Measurements from ENCODE around the gene MED10.
A peak's percentile ranks its signal among the peaks of the same experiment; 100 is the strongest.

The MED10 gene

DNA sequence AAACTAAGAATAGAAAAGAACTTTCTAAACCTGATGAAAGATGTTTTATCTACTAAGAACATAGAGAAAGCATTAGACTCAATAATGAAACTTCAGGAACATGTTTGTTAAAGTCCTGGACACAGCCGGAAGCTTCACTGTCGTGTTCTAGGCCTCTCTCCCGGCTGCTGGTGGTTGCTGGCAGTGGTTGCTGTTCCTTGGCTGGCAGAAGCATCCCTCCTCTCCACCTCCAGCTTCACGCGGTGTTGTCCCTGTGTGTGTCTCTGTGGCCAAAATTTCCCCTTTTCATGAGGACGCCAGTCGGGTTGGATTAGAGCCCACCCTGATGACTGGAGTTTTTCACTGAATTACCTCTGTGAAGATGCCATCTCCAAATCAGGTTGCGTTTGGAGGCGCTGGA lies 6.5 kb upstream of the MED10 start:
- H3K27me3 ChIP-seq (ENCODE audit: insufficient read depth, low read length): no peaks in the 10 kb centered on the region
- no peak overlapping the region for H3K4me3 ChIP-seq (ENCODE audit: low read length)
- H3K27ac ChIP-seq (ENCODE audit: low read length): no peak overlapping the region
- no peaks in the 10 kb centered on the region for H3K36me3 ChIP-seq (ENCODE audit: insufficient read depth, low read depth, low read length)
- H3K4me1 ChIP-seq (ENCODE audit: insufficient read depth, low read length): no peaks in the 10 kb centered on the region
- H3K9me3 ChIP-seq (ENCODE audit: insufficient read depth, low read depth, low read length): no peaks in the 10 kb centered on the region
- H3K9ac ChIP-seq (ENCODE audit: low read depth, low read length): no peak overlapping the region

DNA sequence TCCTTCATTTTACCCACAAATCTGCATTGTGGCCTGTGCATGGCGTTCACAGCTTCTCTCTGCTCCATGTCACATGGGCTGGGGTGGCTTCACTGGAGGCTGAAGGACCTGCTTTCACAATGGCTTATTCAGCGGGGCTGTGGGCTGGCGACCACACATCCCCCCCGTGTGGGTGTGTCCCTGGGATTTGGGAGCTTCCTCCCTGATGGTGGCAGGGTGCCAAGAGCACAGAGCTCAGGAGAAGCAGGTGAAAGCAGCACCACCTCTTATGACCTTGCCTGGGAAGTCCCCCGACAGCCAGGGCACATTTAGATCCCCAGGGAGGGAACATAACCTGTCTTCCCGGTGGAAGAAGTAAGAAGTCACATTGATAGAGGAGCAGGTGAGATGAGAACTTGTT lies 5.0 kb upstream of the MED10 start:
- H3K4me1 ChIP-seq (ENCODE audit: insufficient read depth, low read length): peaks cover 3% of the 10 kb centered on the region; the same call in 1 of the 2 replicates
- H3K36me3 ChIP-seq (ENCODE audit: insufficient read depth, low read depth, low read length): no peaks in the 10 kb centered on the region
- no peaks in the 10 kb centered on the region for H3K27me3 ChIP-seq (ENCODE audit: insufficient read depth, low read length)
- no peak overlapping the region for H3K27ac ChIP-seq (ENCODE audit: low read length)
- no peaks in the 10 kb centered on the region for H3K9me3 ChIP-seq (ENCODE audit: insufficient read depth, low read depth, low read length)
- no peak overlapping the region for H3K9ac ChIP-seq (ENCODE audit: low read depth, low read length)
- H3K4me3 ChIP-seq (ENCODE audit: low read length): no peak overlapping the region

DNA sequence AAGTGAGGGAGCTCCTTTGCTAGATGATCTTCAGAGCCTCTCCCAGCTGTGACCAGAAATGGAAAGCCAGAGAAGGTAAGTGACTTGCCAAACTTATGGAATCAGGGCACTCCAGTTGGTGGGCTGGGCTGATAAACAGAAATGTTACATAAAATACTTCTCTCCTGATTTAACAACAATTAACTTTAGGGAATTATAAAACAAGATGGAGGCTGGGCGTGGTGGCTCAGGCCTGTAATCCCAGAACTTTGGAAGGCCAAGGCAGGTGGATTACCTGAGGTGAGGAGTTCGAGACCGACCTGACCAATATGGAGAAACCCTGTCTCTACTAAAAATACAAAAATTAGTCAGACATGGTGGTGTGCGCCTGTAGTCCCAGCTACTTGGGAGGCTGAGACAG lies 899 bp upstream of the MED10 start:
- H3K27ac ChIP-seq (ENCODE audit: low read length): no peak overlapping the region
- peak overlapping the region; percentile 68; the same call in 1 of the 2 replicates for H3K9ac ChIP-seq (ENCODE audit: low read depth, low read length)
- H3K4me3 ChIP-seq (ENCODE audit: low read length): peak overlapping the region; percentile 93
- no peaks in the 10 kb centered on the region for H3K9me3 ChIP-seq (ENCODE audit: insufficient read depth, low read depth, low read length)
- peaks cover 25% of the 10 kb centered on the region for H3K36me3 ChIP-seq (ENCODE audit: insufficient read depth, low read depth, low read length)
- H3K4me1 ChIP-seq (ENCODE audit: insufficient read depth, low read length): peaks cover 3% of the 10 kb centered on the region; the same call in 1 of the 2 replicates
- H3K27me3 ChIP-seq (ENCODE audit: insufficient read depth, low read length): no peaks in the 10 kb centered on the region

DNA sequence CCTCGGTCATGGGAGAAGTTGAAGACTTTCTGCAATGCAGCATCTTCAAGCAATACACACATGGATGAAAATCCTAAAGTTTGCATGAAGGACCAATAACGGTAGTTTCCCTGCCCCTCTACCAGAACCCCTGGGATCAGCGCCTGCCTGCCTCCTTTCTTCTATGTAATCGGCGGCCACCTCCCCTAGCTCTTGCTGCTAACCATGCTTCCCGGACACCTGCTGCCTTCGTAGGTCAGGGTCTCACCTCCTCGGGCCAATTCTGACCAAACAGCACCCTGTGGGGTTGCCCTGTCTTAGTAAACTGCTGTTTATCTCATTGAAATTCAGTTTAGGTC lies 388 bp upstream of the MED10 start:
- Histone ChIP-seq H3K4me3 (ENCODE audit: low read length) (peak overlapping the region; percentile 93), H3K9me3 (ENCODE audit: insufficient read depth, low read depth, low read length) (no peaks in the 10 kb centered on the region), H3K9ac (ENCODE audit: low read depth, low read length) (peak overlapping the region; percentile 68; the same call in 1 of the 2 replicates), H3K4me1 (ENCODE audit: insufficient read depth, low read length) (peaks cover 3% of the 10 kb centered on the region; the same call in 1 of the 2 replicates), H3K27me3 (ENCODE audit: insufficient read depth, low read length) (no peaks in the 10 kb centered on the region), H3K36me3 (ENCODE audit: insufficient read depth, low read depth, low read length) (peaks cover 30% of the 10 kb centered on the region), H3K27ac (ENCODE audit: low read length) (no peak overlapping the region)

DNA sequence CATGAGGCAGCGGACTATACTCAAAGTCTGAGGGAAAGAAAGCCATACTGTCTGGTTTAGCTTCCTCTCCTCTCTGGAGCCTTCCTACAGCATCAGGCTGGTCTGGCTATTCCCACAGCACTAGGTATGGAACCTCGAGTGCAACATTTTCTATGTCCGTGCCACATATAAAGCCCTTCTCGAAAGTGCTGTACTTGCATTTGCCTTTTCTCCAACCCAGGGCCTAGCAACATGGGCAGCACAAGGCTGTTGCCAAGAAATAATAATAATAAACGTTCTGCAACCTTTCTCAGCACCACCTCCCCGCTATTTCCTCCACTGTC lies 804 bp downstream of the MED10 start:
- Histone ChIP-seq H3K9ac (ENCODE audit: low read depth, low read length) (peak overlapping the region; percentile 85), H3K27ac (ENCODE audit: low read length) (no peak overlapping the region), H3K36me3 (ENCODE audit: insufficient read depth, low read depth, low read length) (peaks cover 42% of the 10 kb centered on the region), H3K9me3 (ENCODE audit: insufficient read depth, low read depth, low read length) (no peaks in the 10 kb centered on the region), H3K27me3 (ENCODE audit: insufficient read depth, low read length) (no peaks in the 10 kb centered on the region), H3K4me1 (ENCODE audit: insufficient read depth, low read length) (peaks cover 3% of the 10 kb centered on the region; the same call in 1 of the 2 replicates), H3K4me3 (ENCODE audit: low read length) (peak overlapping the region; percentile 93)

DNA sequence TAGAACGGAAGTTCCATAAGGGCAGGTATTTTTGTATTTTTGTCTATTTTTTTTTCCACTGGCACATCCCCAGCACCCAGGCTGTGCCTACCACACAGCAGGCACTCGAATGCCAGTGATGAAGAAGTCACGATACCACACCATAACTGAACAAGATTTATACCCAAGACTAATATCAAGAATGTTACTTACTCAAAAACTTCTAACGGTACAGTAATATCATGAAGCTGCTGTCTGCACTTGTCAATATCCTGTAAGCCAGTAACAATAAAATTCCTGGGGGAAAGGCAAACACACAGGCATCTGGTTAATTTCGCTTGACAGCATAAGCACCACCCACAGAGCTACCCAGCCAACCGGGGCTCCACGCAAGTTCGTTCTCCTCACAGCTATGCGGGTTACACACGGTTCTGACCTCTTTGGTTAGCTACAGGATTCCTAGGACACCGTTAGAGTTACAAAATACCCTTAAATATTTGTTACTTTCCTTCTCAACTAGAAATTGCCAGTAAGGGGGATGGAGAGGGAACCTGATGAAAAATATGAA lies 1.3 kb downstream of the MED10 start:
- Histone ChIP-seq H3K36me3 (ENCODE audit: insufficient read depth, low read depth, low read length) (peaks cover 47% of the 10 kb centered on the region), H3K9me3 (ENCODE audit: insufficient read depth, low read depth, low read length) (no peaks in the 10 kb centered on the region), H3K4me1 (ENCODE audit: insufficient read depth, low read length) (peaks cover 3% of the 10 kb centered on the region; the same call in 1 of the 2 replicates), H3K9ac (ENCODE audit: low read depth, low read length) (peak overlapping the region; percentile 85; the same call in 1 of the 2 replicates), H3K27me3 (ENCODE audit: insufficient read depth, low read length) (no peaks in the 10 kb centered on the region), H3K27ac (ENCODE audit: low read length) (no peak overlapping the region), H3K4me3 (ENCODE audit: low read length) (peak overlapping the region; percentile 93)

DNA sequence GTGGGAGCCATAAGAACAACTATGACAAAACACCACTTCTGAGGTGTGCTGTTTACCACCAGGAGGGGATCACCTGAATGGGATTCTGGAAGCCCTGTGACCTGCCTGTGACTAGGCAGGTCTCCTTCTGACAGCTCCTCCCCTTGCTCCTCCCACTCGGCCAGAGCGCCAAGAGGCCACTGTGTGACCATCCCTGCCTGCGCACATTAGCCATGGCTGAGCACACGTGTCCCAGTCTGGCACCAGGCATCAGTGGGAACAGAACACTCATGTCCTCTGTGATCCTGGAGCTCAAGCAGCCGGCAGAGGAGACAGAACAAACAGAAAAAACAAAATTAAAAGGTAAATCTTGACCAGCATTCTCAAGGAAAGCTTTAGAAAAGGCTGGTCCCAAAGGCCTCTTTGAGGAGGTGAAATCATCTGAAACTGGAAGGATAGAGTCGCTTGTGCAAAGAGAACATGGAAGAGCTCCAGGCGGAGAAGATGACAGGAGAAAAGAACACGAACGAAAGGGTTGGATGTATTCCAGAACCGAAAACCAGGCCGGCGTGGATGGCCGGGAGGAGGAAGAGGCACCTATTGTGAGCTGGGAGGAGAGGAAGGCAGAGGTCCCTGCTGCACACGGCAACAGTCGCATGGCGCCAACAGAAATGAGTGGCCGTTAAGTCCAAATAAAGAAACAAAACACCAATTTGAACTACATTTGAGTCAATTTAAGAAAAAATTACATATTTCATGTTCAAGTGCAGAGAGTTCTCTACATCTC lies 5.1 kb downstream of the MED10 start:
- H3K27ac ChIP-seq (ENCODE audit: low read length): no peak overlapping the region
- no peaks in the 10 kb centered on the region for H3K9me3 ChIP-seq (ENCODE audit: insufficient read depth, low read depth, low read length)
- H3K36me3 ChIP-seq (ENCODE audit: insufficient read depth, low read depth, low read length): peaks cover 71% of the 10 kb centered on the region
- H3K4me1 ChIP-seq (ENCODE audit: insufficient read depth, low read length): no peaks in the 10 kb centered on the region; the same call in 1 of the 2 replicates
- no peaks in the 10 kb centered on the region for H3K27me3 ChIP-seq (ENCODE audit: insufficient read depth, low read length)
- H3K4me3 ChIP-seq (ENCODE audit: low read length): no peak overlapping the region
- no peak overlapping the region for H3K9ac ChIP-seq (ENCODE audit: low read depth, low read length)

DNA sequence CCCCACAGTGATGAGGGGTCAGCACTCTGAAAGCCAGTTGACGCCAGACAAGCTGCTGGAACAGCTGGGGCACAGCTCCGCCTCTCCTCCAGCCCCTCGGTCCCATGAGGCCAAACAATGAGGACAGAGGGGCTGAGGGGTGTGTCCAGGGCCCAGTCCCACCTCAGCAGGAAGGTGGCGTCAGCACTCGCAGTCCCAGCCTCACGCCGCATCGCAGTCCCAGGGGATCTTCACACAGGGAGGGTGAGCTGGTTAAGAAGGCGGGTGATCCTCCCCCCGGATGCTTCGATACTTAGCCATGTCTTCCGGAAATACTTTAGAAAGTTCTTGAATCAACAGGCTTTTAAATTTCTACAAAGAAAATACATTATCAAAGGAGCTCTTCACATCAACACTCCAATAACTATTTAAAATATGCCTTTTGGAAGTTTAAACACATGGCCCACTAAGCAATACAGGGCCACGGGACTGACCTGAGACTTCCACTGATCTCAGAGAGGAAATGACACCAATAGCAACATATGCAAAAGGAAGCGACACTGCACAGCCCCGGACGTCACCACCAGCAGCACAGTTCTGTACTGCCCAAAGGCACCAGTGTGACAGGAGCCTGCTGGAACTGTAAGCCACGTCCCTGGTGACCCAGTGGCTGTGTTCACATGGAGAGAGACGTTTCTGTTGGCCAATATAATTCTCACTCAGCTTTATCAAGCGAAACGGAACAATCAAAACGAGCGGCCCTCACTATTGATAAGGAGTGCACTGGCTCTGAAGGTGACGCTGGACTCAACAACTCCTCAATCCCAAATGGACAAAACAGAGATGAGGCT lies 5.9 kb downstream of the MED10 start:
- Histone ChIP-seq H3K36me3 (ENCODE audit: insufficient read depth, low read depth, low read length) (peaks cover 71% of the 10 kb centered on the region), H3K27ac (ENCODE audit: low read length) (no peak overlapping the region), H3K9me3 (ENCODE audit: insufficient read depth, low read depth, low read length) (no peaks in the 10 kb centered on the region), H3K4me3 (ENCODE audit: low read length) (no peak overlapping the region), H3K27me3 (ENCODE audit: insufficient read depth, low read length) (no peaks in the 10 kb centered on the region), H3K4me1 (ENCODE audit: insufficient read depth, low read length) (no peaks in the 10 kb centered on the region; the same call in 1 of the 2 replicates), H3K9ac (ENCODE audit: low read depth, low read length) (no peak overlapping the region)

DNA sequence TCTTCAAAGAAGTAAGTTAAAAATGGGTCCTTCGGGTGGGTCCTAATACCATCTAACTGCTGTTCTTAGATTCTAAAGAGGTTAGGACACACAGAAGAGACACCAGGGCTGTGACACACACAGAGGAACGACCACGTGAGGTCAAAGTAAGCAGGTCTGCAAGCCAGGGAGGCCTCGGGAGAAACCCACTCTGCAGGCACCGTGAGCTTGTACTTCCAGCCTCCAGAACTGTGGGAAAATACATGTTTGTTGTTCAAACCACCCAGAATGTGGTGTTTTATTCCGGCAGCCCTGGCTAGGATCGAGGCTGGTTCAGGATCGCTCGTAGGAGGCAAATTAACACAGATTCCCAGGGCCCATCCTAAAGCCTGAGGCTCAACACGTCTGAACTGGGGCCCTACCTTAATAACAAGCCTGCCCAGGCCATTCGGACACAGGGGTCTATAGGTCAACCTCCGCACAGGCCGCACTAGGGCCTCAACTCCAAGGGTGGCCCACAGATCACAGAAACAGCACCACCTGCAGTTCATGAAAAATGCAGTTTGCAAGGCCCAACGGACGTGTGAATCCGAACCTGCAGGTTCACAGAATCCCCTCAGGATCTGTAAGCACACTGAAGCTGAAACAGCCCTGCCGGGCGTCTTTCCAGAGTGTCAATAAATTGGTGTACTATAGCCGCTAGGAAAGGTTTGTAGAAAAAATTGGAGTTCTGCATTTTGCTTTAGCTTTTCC lies 7.1 kb downstream of the MED10 start:
- no peak overlapping the region for H3K4me3 ChIP-seq (ENCODE audit: low read length)
- no peaks in the 10 kb centered on the region for H3K4me1 ChIP-seq (ENCODE audit: insufficient read depth, low read length)
- no peak overlapping the region for H3K27ac ChIP-seq (ENCODE audit: low read length)
- H3K27me3 ChIP-seq (ENCODE audit: insufficient read depth, low read length): no peaks in the 10 kb centered on the region
- H3K9me3 ChIP-seq (ENCODE audit: insufficient read depth, low read depth, low read length): no peaks in the 10 kb centered on the region
- H3K9ac ChIP-seq (ENCODE audit: low read depth, low read length): no peak overlapping the region
- H3K36me3 ChIP-seq (ENCODE audit: insufficient read depth, low read depth, low read length): peaks cover 72% of the 10 kb centered on the region

DNA sequence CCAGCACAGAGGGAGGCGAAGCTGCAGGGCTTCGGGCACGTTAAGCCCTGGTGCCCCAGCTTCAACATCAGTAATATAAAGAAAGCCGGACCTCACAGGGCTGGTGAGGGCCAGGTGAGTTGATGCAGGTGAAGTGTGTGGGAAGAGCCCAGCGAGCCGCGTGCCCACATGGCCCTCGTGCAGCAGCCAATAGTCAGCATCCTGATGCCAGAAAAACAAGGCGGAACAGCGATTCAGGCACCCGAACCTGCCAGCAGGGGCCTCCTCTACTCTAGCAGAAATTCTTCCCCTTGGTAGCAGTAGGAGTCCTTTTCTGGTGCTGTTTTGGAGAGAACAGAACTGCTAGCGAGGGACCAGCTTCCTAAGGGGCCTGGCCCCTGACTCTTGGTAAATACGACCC lies 7.8 kb downstream of the MED10 start:
- Histone ChIP-seq H3K9ac (ENCODE audit: low read depth, low read length) (no peak overlapping the region), H3K4me1 (ENCODE audit: insufficient read depth, low read length) (no peaks in the 10 kb centered on the region), H3K4me3 (ENCODE audit: low read length) (no peak overlapping the region), H3K27me3 (ENCODE audit: insufficient read depth, low read length) (no peaks in the 10 kb centered on the region), H3K9me3 (ENCODE audit: insufficient read depth, low read depth, low read length) (no peaks in the 10 kb centered on the region), H3K36me3 (ENCODE audit: insufficient read depth, low read depth, low read length) (peaks cover 65% of the 10 kb centered on the region), H3K27ac (ENCODE audit: low read length) (no peak overlapping the region)

DNA sequence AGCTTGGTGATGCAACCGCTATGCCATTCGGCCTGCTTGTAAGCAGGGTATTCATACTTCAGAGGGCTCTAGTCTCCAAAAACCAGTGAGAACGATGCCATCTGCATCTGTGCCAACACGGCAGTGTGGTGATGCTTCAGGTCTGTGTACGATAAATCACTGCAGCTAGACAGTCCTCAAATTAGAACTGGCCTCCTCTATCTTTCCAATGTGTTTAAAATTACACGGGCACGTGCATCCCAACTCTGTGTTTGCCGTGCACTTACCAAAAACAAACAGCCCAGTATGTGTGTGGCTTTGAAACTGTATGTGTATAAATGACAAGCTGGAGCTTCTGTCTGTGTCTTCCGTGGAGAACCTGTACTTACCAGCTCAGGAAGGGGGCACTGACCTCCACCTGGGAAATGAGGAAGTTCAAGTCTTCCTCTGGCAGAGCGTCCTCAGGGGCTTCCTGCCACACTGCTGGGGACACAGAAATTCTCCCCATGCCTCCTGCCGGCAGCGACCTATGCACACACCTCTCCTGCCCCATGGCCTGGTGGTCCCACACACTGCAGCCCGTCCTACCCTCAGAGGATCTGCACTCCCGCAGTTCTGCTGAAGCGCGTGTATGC lies 12.3 kb downstream of the MED10 start:
- H3K36me3 ChIP-seq (ENCODE audit: insufficient read depth, low read depth, low read length): peaks cover 20% of the 10 kb centered on the region
- H3K9ac ChIP-seq (ENCODE audit: low read depth, low read length): no peak overlapping the region
- no peak overlapping the region for H3K4me3 ChIP-seq (ENCODE audit: low read length)
- no peak overlapping the region for H3K27ac ChIP-seq (ENCODE audit: low read length)
- no peaks in the 10 kb centered on the region for H3K4me1 ChIP-seq (ENCODE audit: insufficient read depth, low read length)
- no peaks in the 10 kb centered on the region for H3K27me3 ChIP-seq (ENCODE audit: insufficient read depth, low read length)
- no peaks in the 10 kb centered on the region for H3K9me3 ChIP-seq (ENCODE audit: insufficient read depth, low read depth, low read length)
